Measurements from ENCODE around the gene FBXO41. TPM values are rescaled to one million over a fixed set of nuclear protein-coding genes. Genes with fewer than 3 reads are reported as not detected.

Gene FBXO41
- total and polyA plus RNA-seq, 9 of the 15 experiments (the other 6 are each of a cell fraction or from before 2014, with no cell fraction given) = 0.21 to 8.2 (median 3.5) TPM

- ChIA-PET CTCF (ENCODE audit: low intra/inter-chr PET ratio) (no interaction called here), POLR2A (interaction anchor here (0.6 kb wide), 1 partner anchor 9 kb away, joined by 3 read pairs; no protein-coding TSS in a partner anchor)
- intact Hi-C loops (cut with micrococcal nuclease) = no loop called here
- 0 out of 2 replicates have a peak, but pooled peaks have one; percentile 8 for TF ChIP-seq ZNF584 (CRISPR knock-in tag; IDR thresholded peaks at IDR 0.05; ENCODE audit: low read depth)
- TF ChIP-seq ZBTB17 (CRISPR knock-in tag; IDR thresholded peaks at IDR 0.05) = no peak
- TF ChIP-seq MEF2A (IDR thresholded peaks at IDR 0.05; ENCODE audit: control insufficient read depth, low read depth, low read length) = no peak
- 0 out of 2 replicates have a peak, but pooled peaks have one; percentile 42 for TF ChIP-seq MIER1 (IDR thresholded peaks at IDR 0.05; ENCODE audit: low read depth)
- no peak for TF ChIP-seq JUN (IDR thresholded peaks at IDR 0.05; ENCODE audit: borderline replicate concordance, low read depth, low read length)
- no peak for TF ChIP-seq JUN (CRISPR knock-in tag; IDR thresholded peaks at IDR 0.05; ENCODE audit: borderline replicate concordance)
- no peak for TF ChIP-seq NFXL1 (CRISPR knock-in tag; IDR thresholded peaks at IDR 0.05)
- no peak for TF ChIP-seq PML (IDR thresholded peaks at IDR 0.05; ENCODE audit: low read length)
- no peak for TF ChIP-seq LEF1 (IDR thresholded peaks at IDR 0.05)
- TF ChIP-seq, protein P1, sequence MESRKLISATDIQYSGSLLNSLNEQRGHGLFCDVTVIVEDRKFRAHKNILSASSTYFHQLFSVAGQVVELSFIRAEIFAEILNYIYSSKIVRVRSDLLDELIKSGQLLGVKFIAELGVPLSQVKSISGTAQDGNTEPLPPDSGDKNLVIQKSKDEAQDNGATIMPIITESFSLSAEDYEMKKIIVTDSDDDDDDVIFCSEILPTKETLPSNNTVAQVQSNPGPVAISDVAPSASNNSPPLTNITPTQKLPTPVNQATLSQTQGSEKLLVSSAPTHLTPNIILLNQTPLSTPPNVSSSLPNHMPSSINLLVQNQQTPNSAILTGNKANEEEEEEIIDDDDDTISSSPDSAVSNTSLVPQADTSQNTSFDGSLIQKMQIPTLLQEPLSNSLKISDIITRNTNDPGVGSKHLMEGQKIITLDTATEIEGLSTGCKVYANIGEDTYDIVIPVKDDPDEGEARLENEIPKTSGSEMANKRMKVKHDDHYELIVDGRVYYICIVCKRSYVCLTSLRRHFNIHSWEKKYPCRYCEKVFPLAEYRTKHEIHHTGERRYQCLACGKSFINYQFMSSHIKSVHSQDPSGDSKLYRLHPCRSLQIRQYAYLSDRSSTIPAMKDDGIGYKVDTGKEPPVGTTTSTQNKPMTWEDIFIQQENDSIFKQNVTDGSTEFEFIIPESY (CRISPR knock-in tag; IDR thresholded peaks at IDR 0.05) = peak; percentile 29; the same call in 1 of the 2 replicates
- no peak for TF ChIP-seq E2F8 (IDR thresholded peaks at IDR 0.05; ENCODE audit: low read depth, partially characterized antibody)
- no peak for TF ChIP-seq ETV1 (tag; conservative IDR thresholded peaks at IDR 0.05; ENCODE audit: low read depth)
These were observed 7.4 kb upstream of the FBXO41 start for GRCh38 chr2:73291461-73292315.

More at GRCh38 chr2:73291461-73292315, 7.4 kb upstream of the FBXO41 start:
- Histone ChIP-seq H3K9me1 (ENCODE audit: control insufficient read depth, insufficient read depth, low read length) (peaks cover 2% of the 10 kb centered on the region), H4K20me1 (replicated peaks; ENCODE audit: control insufficient read depth, insufficient read depth, low read length) (peaks cover 3% of the 10 kb centered on the region; the same call in 1 of the 2 replicates), H3K9me3 (replicated peaks; ENCODE audit: control insufficient read depth, insufficient read depth, low read depth, low read length) (no peaks in the 10 kb centered on the region), H3K4me2 (ENCODE audit: insufficient read depth, low read length) (no peak overlapping the region), H3K27ac (ENCODE audit: extremely low read depth, low read depth, low read length) (no peak overlapping the region), H3K4me1 (replicated peaks in 1 of 2; ENCODE audit: control insufficient read depth in 2 of 2, insufficient read depth in 2 of 2, low read length in 2 of 2) (peaks cover 0 to 28% of the 10 kb centered on the region in 2 experiments; a peak in 2 of 5 replicates), H3K27me3 (ENCODE audit: control insufficient read depth in 2 of 2, insufficient read depth in 2 of 2, low read length in 2 of 2) (peaks cover 5 to 33% of the 10 kb centered on the region in 2 experiments; a peak in 4 of 5 replicates), H3K79me2 (ENCODE audit: control insufficient read depth, insufficient read depth, low read length) (no peaks in the 10 kb centered on the region), H3K4me3 (no peak overlapping the region), H3K36me3 (ENCODE audit: control insufficient read depth, insufficient read depth, low read length) (no peaks in the 10 kb centered on the region), H3K9ac (ENCODE audit: insufficient read depth in 1 of 2, low read depth in 2 of 2, low read length in 2 of 2) (no peak overlapping the region), H2AFZ (ENCODE audit: low read depth, low read length) (no peak overlapping the region)
- 64% methylated on average over 40 of the region's 82 CpGs for WGBS (ENCODE audit: insufficient coverage, low coverage, missing lambda C conversion rate)
- in situ Hi-C loops (cut with MboI) = no loop called here
- BruUV-seq (replicated peaks) = no TSS peak
- ATAC-seq = no peak
- DNase-seq (ENCODE audit: extremely low read depth in 1 of 4, low spot score in 3 of 4) = no peak
- FAIRE-seq = no peak
